ENCODE measurements around the gene GPR39. TPM values are rescaled to one million over a fixed set of nuclear protein-coding genes. Genes with fewer than 3 reads are reported as not detected.
"Not testable (repeated sequence)": the region's sequence is repeated elsewhere in the genome, so short reads cannot be mapped to it uniquely, and the experiment has no call there.

GPR39 gene
- total RNA-seq, 2 experiments from 2014 or later: not detected

DNA sequence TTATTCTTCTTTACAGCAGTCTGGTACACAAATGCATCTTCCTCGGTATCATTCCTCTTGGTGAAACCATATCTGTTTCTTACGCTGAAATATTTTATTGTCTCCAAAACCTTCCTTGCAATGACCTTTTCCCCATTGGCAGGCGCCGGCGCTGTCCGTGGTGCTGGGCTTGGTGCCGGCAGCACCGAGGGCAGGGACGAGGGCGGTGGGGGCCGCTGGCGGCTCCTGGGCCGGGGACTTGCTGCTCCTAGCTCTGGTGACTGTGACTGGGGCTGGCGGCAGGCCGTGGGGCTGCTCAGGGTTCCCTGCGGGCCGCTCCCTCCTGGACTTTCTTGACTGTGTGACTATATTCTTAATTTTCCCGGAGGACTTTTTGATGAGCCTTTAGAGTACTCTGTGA is 72.5 kb downstream of the GPR39 start:
- ChIA-PET CTCF (no interaction called here), POLR2A (no interaction called here)

DNA sequence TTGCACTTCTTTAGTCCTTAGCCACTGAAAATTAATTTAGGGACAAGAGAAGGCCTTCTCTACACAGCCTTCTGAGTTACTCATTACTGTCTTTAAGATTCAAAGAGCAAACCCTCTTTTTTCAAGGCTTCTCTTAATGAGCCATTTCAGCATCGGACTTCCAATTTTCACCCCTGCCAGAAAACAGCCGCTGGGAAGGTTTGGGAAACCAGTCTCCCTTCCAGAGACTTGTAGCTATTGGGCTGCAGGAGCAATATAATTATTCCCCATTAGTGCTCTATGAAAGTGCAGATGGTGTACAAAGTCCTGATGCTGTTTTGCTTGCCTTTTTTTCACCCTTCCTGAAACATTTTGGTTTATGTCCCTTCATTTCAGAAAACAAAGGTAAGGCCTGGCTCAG is 79.3 kb downstream of the GPR39 start:
- no peaks in the 10 kb centered on the region for H3K36me3 Mint-ChIP-seq
- POLR2A ChIA-PET: no interaction called here
- no peak overlapping the region for H3K27ac Mint-ChIP-seq
- H3K4me1 Mint-ChIP-seq (ENCODE audit: low read depth): no peaks in the 10 kb centered on the region
- intact Hi-C loops (cut with micrococcal nuclease): no loop called here
- H3K4me3 Mint-ChIP-seq: no peak overlapping the region
- no peaks in the 10 kb centered on the region for H3K27me3 Mint-ChIP-seq
- peaks cover 2% of the 10 kb centered on the region for H3K9me3 Mint-ChIP-seq
- no peak for DNase-seq
- CTCF ChIA-PET: no interaction called here

More for the DNA sequence above, 72.5 kb downstream of the GPR39 start:
- DNase-seq: no peak
- Mint-ChIP-seq H3K9me3 (peaks cover 5% of the 10 kb centered on the region), H3K4me1 (ENCODE audit: low read depth) (no peaks in the 10 kb centered on the region), H3K27ac (no peak overlapping the region), H3K27me3 (peaks cover 2% of the 10 kb centered on the region), H3K36me3 (no peaks in the 10 kb centered on the region), H3K4me3 (no peak overlapping the region)
- intact Hi-C loops (cut with micrococcal nuclease): no loop called here

DNA sequence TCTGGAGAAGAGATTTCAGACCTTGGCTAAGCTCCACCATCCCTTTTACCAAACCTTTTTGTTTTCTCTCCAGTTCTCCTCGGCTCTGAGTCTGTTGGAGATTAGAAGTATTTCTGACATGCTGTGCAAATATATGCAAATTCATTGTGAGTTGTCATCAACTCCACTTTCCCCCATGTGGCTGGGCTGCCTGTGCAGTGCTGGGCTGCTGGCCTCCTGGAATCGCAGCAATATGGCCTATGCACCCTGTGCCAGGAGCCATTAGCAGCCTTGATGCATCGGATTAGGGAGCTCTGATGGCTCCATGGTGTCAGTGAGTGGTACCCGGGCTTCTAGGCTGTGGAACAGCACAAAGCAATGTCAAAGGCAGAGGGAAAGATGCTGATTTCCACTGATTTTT is 80.0 kb downstream of the GPR39 start:
- DNase-seq: no peak
- POLR2A ChIA-PET: no interaction called here
- Mint-ChIP-seq H3K36me3 (no peaks in the 10 kb centered on the region), H3K4me1 (ENCODE audit: low read depth) (no peaks in the 10 kb centered on the region), H3K4me3 (no peak overlapping the region), H3K27ac (no peak overlapping the region), H3K9me3 (peaks cover 3% of the 10 kb centered on the region), H3K27me3 (no peaks in the 10 kb centered on the region)
- intact Hi-C loops (cut with micrococcal nuclease): no loop called here
- CTCF ChIA-PET: no interaction called here

DNA sequence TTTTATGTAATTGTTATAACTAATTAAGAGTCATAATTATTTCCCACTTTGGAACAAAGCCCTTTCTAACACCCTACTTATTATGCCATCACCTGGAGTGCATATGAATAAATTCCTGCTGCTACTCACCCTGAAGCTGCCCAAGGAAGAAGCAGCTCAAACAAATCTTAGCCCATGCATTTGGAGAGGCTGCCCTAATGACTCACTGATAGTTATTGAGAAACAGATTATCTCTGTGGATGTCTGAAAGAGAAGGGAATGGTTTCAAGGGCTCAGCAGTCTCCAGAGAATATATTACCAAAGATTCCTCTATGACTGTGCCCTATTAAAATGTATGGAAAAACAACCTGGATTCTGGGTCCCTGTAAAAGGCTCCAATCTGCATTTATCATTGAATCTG is 81.0 kb downstream of the GPR39 start:
- Mint-ChIP-seq H3K27me3 (no peaks in the 10 kb centered on the region), H3K4me3 (no peak overlapping the region), H3K36me3 (no peaks in the 10 kb centered on the region), H3K27ac (no peak overlapping the region), H3K9me3 (peaks cover 3% of the 10 kb centered on the region), H3K4me1 (ENCODE audit: low read depth) (no peaks in the 10 kb centered on the region)
- CTCF ChIA-PET: no interaction called here
- intact Hi-C loops (cut with micrococcal nuclease): no loop called here
- POLR2A ChIA-PET: no interaction called here
- DNase-seq: no peak

DNA sequence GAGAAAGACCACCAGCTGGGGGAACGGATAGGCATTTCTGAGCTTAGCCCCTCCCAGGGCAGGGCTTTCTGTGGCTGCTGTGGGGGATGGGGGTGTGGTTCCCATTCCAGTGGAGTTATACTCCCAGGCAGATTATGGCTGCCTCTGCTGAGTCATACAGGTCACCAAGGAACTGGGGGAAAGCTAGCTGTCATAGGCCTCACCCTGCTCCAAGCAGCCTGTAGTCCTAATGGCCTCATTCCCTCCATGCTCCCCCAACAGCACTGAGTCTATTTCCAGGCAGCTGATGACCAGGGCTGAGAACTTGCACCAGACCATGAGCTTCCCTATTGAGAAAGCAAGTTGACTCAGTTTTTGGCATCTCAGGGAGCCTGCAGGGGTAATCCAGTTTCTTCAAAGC is 87.1 kb downstream of the GPR39 start:
- intact Hi-C loops (cut with micrococcal nuclease): no loop called here
- Mint-ChIP-seq H3K27me3 (no peaks in the 10 kb centered on the region), H3K36me3 (no peaks in the 10 kb centered on the region), H3K9me3 (peaks cover 20% of the 10 kb centered on the region), H3K4me1 (ENCODE audit: low read depth) (no peaks in the 10 kb centered on the region), H3K27ac (no peak overlapping the region), H3K4me3 (no peak overlapping the region)
- DNase-seq: no peak
- CTCF ChIA-PET: no interaction called here
- POLR2A ChIA-PET: no interaction called here

DNA sequence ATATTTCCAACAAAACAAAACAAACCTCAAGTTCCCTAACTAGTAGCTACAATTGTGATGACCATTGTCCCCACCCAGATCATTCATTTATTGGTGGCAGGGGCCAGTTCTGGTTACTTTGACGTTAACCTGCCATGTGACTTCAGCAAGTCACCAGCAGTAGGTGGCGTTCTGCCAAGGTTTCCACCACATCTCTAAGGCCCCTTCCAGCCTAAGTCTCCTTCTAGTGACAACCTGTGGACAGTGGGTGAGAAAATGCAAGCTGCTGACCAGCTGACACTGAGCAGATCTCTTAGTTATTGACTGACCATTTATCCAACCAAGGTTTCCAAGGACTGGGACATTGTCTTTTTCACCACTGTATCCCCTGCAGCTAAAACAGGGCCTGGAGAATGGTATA is 98.4 kb downstream of the GPR39 start:
- no peaks in the 10 kb centered on the region for H3K9me3 Mint-ChIP-seq
- no peak for DNase-seq
- H3K4me1 Mint-ChIP-seq (ENCODE audit: low read depth): no peaks in the 10 kb centered on the region
- no peaks in the 10 kb centered on the region for H3K36me3 Mint-ChIP-seq
- no peaks in the 10 kb centered on the region for H3K27me3 Mint-ChIP-seq
- no peak overlapping the region for H3K27ac Mint-ChIP-seq
- POLR2A ChIA-PET: no interaction called here
- H3K4me3 Mint-ChIP-seq: no peak overlapping the region
- CTCF ChIA-PET: no interaction called here
- intact Hi-C loops (cut with micrococcal nuclease): no loop called here

DNA sequence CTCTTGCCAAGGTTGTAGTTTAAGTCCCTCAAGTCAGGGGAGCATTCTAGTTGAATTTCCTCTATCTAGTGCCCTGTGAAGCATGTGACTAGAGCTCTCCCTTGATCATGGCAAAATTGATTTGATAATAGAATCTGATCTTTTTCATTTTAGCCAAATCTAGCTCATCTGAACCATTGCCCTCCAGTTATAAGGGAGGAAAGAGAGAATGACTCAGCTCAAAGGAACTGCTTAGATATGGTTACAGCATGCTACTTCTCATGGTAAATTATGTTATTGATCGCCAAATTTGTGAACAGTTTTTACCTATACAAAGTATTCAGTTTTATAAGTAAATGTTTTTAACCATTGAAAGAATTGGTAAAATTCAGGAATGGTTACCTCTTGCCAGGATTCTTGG is 100.8 kb downstream of the GPR39 start:
- Mint-ChIP-seq H3K4me1 (ENCODE audit: low read depth) (no peaks in the 10 kb centered on the region), H3K27ac (no peak overlapping the region), H3K9me3 (peaks cover 2% of the 10 kb centered on the region), H3K4me3 (no peak overlapping the region), H3K36me3 (no peaks in the 10 kb centered on the region), H3K27me3 (no peaks in the 10 kb centered on the region)
- ChIA-PET POLR2A (no interaction called here), CTCF (no interaction called here)
- intact Hi-C loops (cut with micrococcal nuclease): no loop called here
- no peak for DNase-seq

DNA sequence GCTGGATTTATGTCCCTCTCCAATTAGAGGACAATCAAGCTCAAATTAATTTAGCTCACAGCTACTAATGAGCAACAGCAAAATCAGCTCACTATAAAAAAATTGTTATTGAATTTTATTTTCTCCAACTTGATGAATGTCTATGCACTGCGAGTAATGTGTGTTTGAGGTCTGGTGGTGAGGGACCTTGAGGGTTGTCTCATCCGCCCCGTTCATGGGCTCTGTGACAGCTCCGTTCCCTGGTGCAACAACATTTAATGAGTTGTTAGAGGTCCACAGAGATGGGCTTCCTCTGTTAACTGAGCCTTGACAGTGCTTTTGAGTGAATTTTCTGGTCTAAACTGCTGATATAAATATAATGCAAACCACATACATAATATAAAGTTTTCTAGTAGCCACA is 101.7 kb downstream of the GPR39 start:
- ChIA-PET CTCF (no interaction called here), POLR2A (no interaction called here)
- Mint-ChIP-seq H3K27ac (no peak overlapping the region), H3K9me3 (peaks cover 2% of the 10 kb centered on the region), H3K4me3 (no peak overlapping the region), H3K27me3 (no peaks in the 10 kb centered on the region), H3K4me1 (ENCODE audit: low read depth) (no peaks in the 10 kb centered on the region), H3K36me3 (no peaks in the 10 kb centered on the region)
- intact Hi-C loops (cut with micrococcal nuclease): no loop called here
- DNase-seq: no peak

DNA sequence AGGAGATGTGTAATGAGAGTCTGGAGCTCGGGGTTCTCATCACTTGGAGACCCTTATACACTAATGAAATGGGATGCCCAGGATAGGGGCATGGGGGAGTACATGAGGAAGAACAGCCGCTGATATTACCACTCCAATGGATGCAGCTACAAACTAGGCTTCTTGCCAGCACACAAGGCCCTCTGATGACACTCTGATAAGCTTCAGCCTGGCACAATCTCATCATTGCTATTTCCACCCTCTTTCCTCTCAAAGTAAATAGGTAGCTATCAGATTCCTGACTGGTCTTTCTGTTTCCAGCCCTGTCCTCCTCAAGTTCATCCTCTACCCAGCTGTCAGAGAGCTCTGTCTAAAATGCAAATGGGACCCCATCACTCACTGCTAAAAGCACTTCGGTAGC is 103.0 kb downstream of the GPR39 start:
- CTCF ChIA-PET: interaction anchor here (1.0 kb wide), 1 partner anchor 28 kb away, joined by 3 read pairs; no protein-coding TSS in a partner anchor
- H3K4me3 Mint-ChIP-seq: no peak overlapping the region
- no peak overlapping the region for H3K27ac Mint-ChIP-seq
- no peak for DNase-seq
- H3K27me3 Mint-ChIP-seq: no peaks in the 10 kb centered on the region
- H3K4me1 Mint-ChIP-seq (ENCODE audit: low read depth): no peaks in the 10 kb centered on the region
- peaks cover 2% of the 10 kb centered on the region for H3K9me3 Mint-ChIP-seq
- intact Hi-C loops (cut with micrococcal nuclease): no loop called here
- H3K36me3 Mint-ChIP-seq: no peaks in the 10 kb centered on the region
- POLR2A ChIA-PET: no interaction called here

DNA sequence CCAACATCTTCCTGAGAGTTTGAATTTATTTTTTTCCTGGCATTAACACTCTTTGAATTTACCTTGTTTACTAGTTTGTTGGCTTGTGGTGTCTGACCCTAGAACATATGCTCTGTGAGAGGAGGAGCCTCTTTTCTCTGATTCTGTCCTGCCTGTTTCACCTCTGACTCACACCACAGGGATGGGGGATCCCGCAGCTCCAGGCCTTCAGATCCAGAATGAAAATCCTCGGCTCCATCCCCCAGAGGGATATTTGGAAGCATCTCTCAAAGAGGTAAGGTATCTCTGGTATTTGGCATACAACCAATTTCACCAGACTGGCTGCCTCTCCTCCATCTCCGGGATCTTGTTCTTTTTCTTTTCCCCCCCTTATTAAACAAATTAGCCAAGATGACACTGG is 104.7 kb downstream of the GPR39 start:
- peaks cover 2% of the 10 kb centered on the region for H3K9me3 Mint-ChIP-seq
- intact Hi-C loops (cut with micrococcal nuclease): no loop called here
- no peak overlapping the region for H3K27ac Mint-ChIP-seq
- H3K4me1 Mint-ChIP-seq (ENCODE audit: low read depth): no peaks in the 10 kb centered on the region
- CTCF ChIA-PET: no interaction called here
- DNase-seq: no peak
- no peak overlapping the region for H3K4me3 Mint-ChIP-seq
- no peaks in the 10 kb centered on the region for H3K36me3 Mint-ChIP-seq
- POLR2A ChIA-PET: no interaction called here
- no peaks in the 10 kb centered on the region for H3K27me3 Mint-ChIP-seq

DNA sequence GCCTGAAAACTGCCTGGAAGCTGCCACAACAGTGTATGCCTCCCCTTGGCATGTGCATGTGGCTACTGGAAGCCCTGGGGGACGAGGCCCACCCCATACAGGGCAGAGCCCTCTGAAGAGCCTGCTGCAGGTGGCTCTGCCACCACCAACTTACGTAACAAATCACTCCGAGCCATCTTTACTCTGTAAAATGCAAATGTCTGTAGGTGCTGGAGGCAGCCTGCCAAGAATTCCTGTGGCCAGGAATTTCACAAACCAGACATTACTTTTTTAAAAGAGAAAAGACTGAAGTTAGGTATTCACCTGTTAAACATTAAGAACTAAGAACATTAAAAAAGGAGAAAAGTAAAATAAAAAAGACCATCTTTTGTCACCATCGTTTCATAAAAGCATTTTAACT is 106.3 kb downstream of the GPR39 start:
- Mint-ChIP-seq H3K4me3 (no peak overlapping the region), H3K27me3 (no peaks in the 10 kb centered on the region), H3K9me3 (peaks cover 2% of the 10 kb centered on the region), H3K4me1 (ENCODE audit: low read depth) (no peaks in the 10 kb centered on the region), H3K27ac (no peak overlapping the region), H3K36me3 (no peaks in the 10 kb centered on the region)
- intact Hi-C loops (cut with micrococcal nuclease): no loop called here
- ChIA-PET CTCF (no interaction called here), POLR2A (no interaction called here)
- DNase-seq: no peak

DNA sequence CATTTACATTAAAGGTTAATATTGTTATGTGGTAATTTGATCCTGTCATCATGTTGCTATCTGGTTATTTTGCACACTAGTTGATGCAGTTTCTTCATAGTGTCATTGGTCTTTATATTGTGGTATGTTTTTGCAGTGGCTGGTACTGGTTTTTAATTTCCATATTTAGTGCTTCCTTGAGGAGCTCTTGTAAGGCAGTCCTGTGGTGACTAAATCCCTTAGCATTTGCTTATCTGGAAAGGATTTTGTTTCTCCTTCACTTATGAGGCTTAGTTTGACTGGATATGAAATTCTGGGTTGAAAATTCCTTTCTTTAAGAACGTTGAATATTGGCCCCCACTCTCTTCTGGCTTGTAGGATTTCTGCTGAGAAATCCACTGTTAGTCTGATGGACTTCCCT is 120.5 kb downstream of the GPR39 start:
- H3K4me3 Mint-ChIP-seq; DNase-seq; H3K27me3 Mint-ChIP-seq; H3K4me1 Mint-ChIP-seq (ENCODE audit: low read depth); H3K36me3 Mint-ChIP-seq; H3K27ac Mint-ChIP-seq; intact Hi-C loops (cut with micrococcal nuclease); POLR2A ChIA-PET; CTCF ChIA-PET: not testable (repeated sequence)
- H3K9me3 Mint-ChIP-seq: peaks cover 14% of the 10 kb centered on the region

DNA sequence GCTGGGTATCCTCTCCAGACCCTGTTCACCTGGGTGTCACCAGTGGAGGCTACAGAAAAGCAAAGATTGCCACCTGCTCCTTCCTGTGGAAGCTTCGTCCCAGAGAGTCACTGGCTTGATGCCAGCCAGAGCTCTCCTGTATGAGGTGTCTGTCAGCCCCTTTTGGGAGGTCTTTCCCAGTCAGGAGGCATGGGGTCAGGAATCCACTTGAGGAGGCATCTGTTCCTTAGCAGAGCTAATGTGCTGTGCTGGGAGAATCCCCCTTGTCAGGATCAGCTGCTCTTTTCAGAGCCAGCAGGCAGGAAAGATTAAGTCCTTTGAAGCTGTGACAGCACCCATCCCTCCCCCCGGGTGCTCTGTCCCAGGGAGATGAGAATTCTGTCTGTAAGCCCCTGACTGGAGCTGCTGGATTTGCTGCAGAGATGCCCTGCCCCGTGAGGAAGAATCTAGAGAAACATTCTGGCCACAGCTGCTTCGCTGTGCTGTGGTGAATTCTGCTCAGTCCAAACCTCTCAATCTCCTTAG is 121.8 kb downstream of the GPR39 start:
- Mint-ChIP-seq H3K4me3 (no peak overlapping the region), H3K4me1 (ENCODE audit: low read depth) (no peaks in the 10 kb centered on the region), H3K27me3 (no peaks in the 10 kb centered on the region), H3K9me3 (peaks cover 14% of the 10 kb centered on the region), H3K27ac (no peak overlapping the region), H3K36me3 (no peaks in the 10 kb centered on the region)
- ChIA-PET CTCF (no interaction called here), POLR2A (no interaction called here)
- no peak for DNase-seq
- intact Hi-C loops (cut with micrococcal nuclease): no loop called here

DNA sequence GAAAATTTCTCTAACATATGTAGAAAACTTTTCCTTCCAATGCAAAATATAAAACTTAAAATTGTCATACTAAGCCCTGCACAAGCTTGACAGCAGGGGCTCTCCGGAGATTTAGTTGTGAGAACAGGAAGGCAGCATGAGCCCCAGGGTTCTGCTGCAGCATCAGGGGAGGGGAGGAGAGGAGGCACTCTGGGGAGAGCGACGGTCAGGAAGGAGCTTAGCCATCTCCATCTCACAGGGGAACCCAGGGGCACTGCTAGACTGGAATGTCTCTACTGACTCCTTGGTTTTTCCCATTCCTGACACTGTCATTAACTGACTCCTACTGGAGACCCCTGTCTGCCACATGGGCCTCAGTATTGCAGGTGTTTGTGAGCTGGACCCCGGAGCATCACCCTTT is 123.6 kb downstream of the GPR39 start:
- Mint-ChIP-seq H3K9me3 (peaks cover 11% of the 10 kb centered on the region), H3K27me3 (no peaks in the 10 kb centered on the region), H3K36me3 (no peaks in the 10 kb centered on the region), H3K4me3 (no peak overlapping the region), H3K4me1 (ENCODE audit: low read depth) (no peaks in the 10 kb centered on the region), H3K27ac (no peak overlapping the region)
- intact Hi-C loops (cut with micrococcal nuclease): no loop called here
- DNase-seq: no peak
- POLR2A ChIA-PET: no interaction called here
- CTCF ChIA-PET: no interaction called here

Data from activated CD4-positive, alpha-beta memory T cell treated with anti-CD3 and anti-CD28 coated beads for 36 hours (primary cell).